H1 (cell line): ENCODE data around the gene CHD3. TPM values are rescaled to one million over a fixed set of nuclear protein-coding genes. Genes with fewer than 3 reads are reported as not detected.

Source experiments
- CTCF ChIA-PET: fragments of 300-600 bp; sonication (Branson Sonifier 250); formaldehyde crosslinking; loops from one replicate; lab custom pipeline; 2021; ENCODE audit not compliant: partially characterized antibody; lab: Charles Lee
- POLR2A ChIA-PET: fragments of 300-600 bp; sonication (Branson Sonifier 250); formaldehyde crosslinking; loops from one replicate; lab custom pipeline; 2021; ENCODE audit warnings: inconsistent platforms; ENCODE audit not compliant: partially characterized antibody; lab: Charles Lee
- DNase-seq, 2 experiments: peaks; one replicate each; pipeline versions ENCODE4 v3.0.0 to v3.0.0-alpha.2; 2010 to 2022; ENCODE audit warnings: low spot score in 2 of 2, low read depth in 1 of 2, mixed read lengths in 1 of 2
- FAIRE-seq: peaks from 2 replicates; lab custom pipeline; 2011; peaks lifted over from hg19 to GRCh38; lab: Jason Lieb, UNC
- H2AFZ ChIP-seq: 2 replicates; pipeline ENCODE4 v1.8.1; 2012; ENCODE audit warnings: low read length, inconsistent platforms
- H2AK5ac ChIP-seq: 2 replicates; pipeline ENCODE4 v1.6.1; 2013; ENCODE audit warnings: low read depth, low read length
- H2BK120ac ChIP-seq: replicated peaks from 2 replicates; pipeline ENCODE3; 2013; ENCODE audit warnings: low read depth, low read length, inconsistent platforms
- H2BK12ac ChIP-seq: 2 replicates; pipeline ENCODE4 v1.6.1; 2013; ENCODE audit warnings: low read depth, low read length
- H2BK15ac ChIP-seq: 2 replicates; pipeline ENCODE4 v1.6.1; 2013; ENCODE audit warnings: low read length
- H2BK20ac ChIP-seq: 2 replicates; pipeline ENCODE4 v1.6.1; 2013; ENCODE audit warnings: low read length
- H2BK5ac ChIP-seq: 2 replicates; pipeline ENCODE4 v1.6.1; 2013; ENCODE audit warnings: low read depth, low read length
- H3K14ac ChIP-seq: 2 replicates; pipeline ENCODE4 v1.6.1; 2013; ENCODE audit warnings: inconsistent platforms; ENCODE audit not compliant: insufficient read length
- H3K18ac ChIP-seq: 2 replicates; pipeline ENCODE4 v1.6.1; 2013; ENCODE audit warnings: low read length; ENCODE audit errors: extremely low read depth
- H3K23ac ChIP-seq: 2 replicates; pipeline ENCODE4 v1.6.1; 2013; ENCODE audit warnings: inconsistent platforms; ENCODE audit not compliant: insufficient read length
- H3K23me2 ChIP-seq: 2 replicates; pipeline ENCODE4 v1.6.1; 2013; ENCODE audit warnings: low read depth, low read length
- H3K27ac ChIP-seq: 2 replicates; pipeline ENCODE4 v1.6.1; 2011; ENCODE audit warnings: low read depth, low read length, inconsistent platforms
- H3K27me3 ChIP-seq, 4 experiments: replicated peaks in 1 of 4; 1 replicate in 1 of 4; 2 replicates in 3 of 4; pipeline versions ENCODE4 v1.6.1 to v1.8.1; 2011 to 2013; ENCODE audit warnings: low read length in 3 of 4, mild to moderate bottlenecking in 3 of 4, inconsistent platforms in 2 of 4, mixed read lengths in 2 of 4, moderate library complexity in 1 of 4; ENCODE audit not compliant: control insufficient read depth in 3 of 4, insufficient read depth in 3 of 4; ENCODE audit errors: extremely low read depth in 1 of 4
- H3K36me3 ChIP-seq, 4 experiments: 2 replicates each; pipeline versions ENCODE4 v1.6.1 to v1.8.1; 2011 to 2013; ENCODE audit warnings: mild to moderate bottlenecking in 4 of 4, low read length in 3 of 4, moderate library complexity in 2 of 4, control low read depth in 1 of 4, inconsistent platforms in 1 of 4; ENCODE audit not compliant: insufficient read depth in 4 of 4, control insufficient read depth in 2 of 4
- H3K4ac ChIP-seq: replicated peaks from 2 replicates; pipeline ENCODE3; 2013; ENCODE audit warnings: low read length, low read depth, mixed read lengths, inconsistent platforms; ENCODE audit not compliant: insufficient read length
- H3K4me1 ChIP-seq, 4 experiments: replicated peaks in 1 of 4; 1 replicate in 1 of 4; 2 replicates in 3 of 4; pipeline versions ENCODE4 v1.6.1 to v1.8.1; 2011 to 2013; ENCODE audit warnings: low read length in 3 of 4, inconsistent platforms in 2 of 4, mixed read lengths in 1 of 4; ENCODE audit not compliant: insufficient read depth in 4 of 4, control insufficient read depth in 3 of 4
- H3K4me2 ChIP-seq, 2 experiments: 2 replicates each; pipeline versions ENCODE4 v1.6.1 to v1.8.1; 2011 to 2013; ENCODE audit warnings: low read depth in 2 of 2, low read length in 2 of 2, control low read depth in 1 of 2, inconsistent platforms in 1 of 2, mild to moderate bottlenecking in 1 of 2; ENCODE audit not compliant: insufficient read depth in 1 of 2
- H3K4me3 ChIP-seq, 4 experiments: fragments of 200-600, 300-600 bp in 1 of 4; sonication (generic), shearing (Covaris generic), sonication (Bioruptor Twin) in 1 of 4; 2 replicates each; pipeline versions ENCODE4 v1.5.1 to v1.8.1; 2011 to 2016; ENCODE audit warnings: low read length in 4 of 4, low read depth in 3 of 4, control low read depth in 2 of 4, inconsistent platforms in 2 of 4, mild to moderate bottlenecking in 2 of 4, mixed read lengths in 1 of 4, moderate library complexity in 1 of 4; ENCODE audit not compliant: insufficient read depth in 2 of 4; ENCODE audit errors: extremely low read depth in 1 of 4
- H3K56ac ChIP-seq: replicated peaks from 2 replicates; pipeline ENCODE3; 2013; ENCODE audit warnings: low read depth, mild to moderate bottlenecking, mixed read lengths, low read length, inconsistent platforms; ENCODE audit not compliant: insufficient read length
- H3K79me1 ChIP-seq: 2 replicates; pipeline ENCODE4 v1.6.1; 2013; ENCODE audit warnings: low read depth, low read length, control low read depth
- H3K79me2 ChIP-seq, 2 experiments: 2 replicates each; pipeline versions ENCODE4 v1.6.1 to v1.8.1; 2012 to 2013; ENCODE audit warnings: low read length in 2 of 2, mild to moderate bottlenecking in 2 of 2, inconsistent platforms in 1 of 2; ENCODE audit not compliant: insufficient read depth in 2 of 2, control insufficient read depth in 1 of 2
- H3K9ac ChIP-seq, 4 experiments: replicated peaks in 1 of 4; 1 replicate in 1 of 4; 2 replicates in 3 of 4; pipeline versions ENCODE4 v1.6.1 to v1.8.1; 2011 to 2013; ENCODE audit warnings: low read depth in 3 of 4, low read length in 3 of 4, control low read depth in 2 of 4, mild to moderate bottlenecking in 2 of 4, moderate library complexity in 2 of 4, inconsistent platforms in 1 of 4; ENCODE audit errors: extremely low read depth in 1 of 4
- H3K9me3 ChIP-seq, 2 experiments: 2 replicates each; pipeline versions ENCODE4 v1.6.1 to v1.8.1; 2012 to 2013; ENCODE audit warnings: mild to moderate bottlenecking in 2 of 2, moderate library complexity in 2 of 2, control low read depth in 1 of 2, inconsistent platforms in 1 of 2, low read depth in 1 of 2, low read length in 1 of 2, mixed read lengths in 1 of 2; ENCODE audit not compliant: insufficient read depth in 2 of 2
- H4K20me1 ChIP-seq, 2 experiments: replicated peaks in 1 of 2; 2 replicates each; pipeline versions ENCODE3 to v1.8.1; 2011 to 2013; ENCODE audit warnings: inconsistent platforms in 2 of 2, low read length in 2 of 2, mild to moderate bottlenecking in 1 of 2; ENCODE audit not compliant: insufficient read depth in 2 of 2, control insufficient read depth in 1 of 2
- H4K5ac ChIP-seq: 2 replicates; pipeline ENCODE4 v1.6.1; 2013; ENCODE audit warnings: low read length, low read depth, mixed read lengths, inconsistent platforms; ENCODE audit not compliant: insufficient read length
- H4K8ac ChIP-seq: 2 replicates; pipeline ENCODE4 v1.8.0; 2013; ENCODE audit warnings: mild to moderate bottlenecking, moderate library complexity, low read length, inconsistent platforms; ENCODE audit not compliant: insufficient read depth; ENCODE audit errors: extremely low read depth
- H4K91ac ChIP-seq: replicated peaks from 2 replicates; pipeline ENCODE3; 2013; ENCODE audit warnings: low read length, mixed read lengths, inconsistent platforms; ENCODE audit not compliant: insufficient read length
- BCL11A ChIP-seq, 2 experiments: IDR thresholded peaks; one replicate each; pipeline ENCODE4 v1.6.1; 2011; ENCODE audit warnings: low read depth in 2 of 2, low read length in 2 of 2, mild to moderate bottlenecking in 2 of 2
- BRCA1 ChIP-seq: IDR thresholded peaks from 2 replicates; pipeline ENCODE4 v1.6.1; 2012; ENCODE audit warnings: low read depth, low read length, improper control_type of control experiment
- FOSL1 ChIP-seq: IDR thresholded peaks from 2 replicates; pipeline ENCODE4 v1.6.1; 2011; ENCODE audit warnings: mild to moderate bottlenecking, low read depth, low read length, moderate library complexity; ENCODE audit not compliant: insufficient read depth
- PHF8 ChIP-seq: fragments of 200-600 bp; sonication (generic); conservative IDR thresholded peaks from 2 replicates; pipeline ENCODE4 v1.7.1; 2012; ENCODE audit warnings: low read depth, mild to moderate bottlenecking, inconsistent platforms, low read length, moderate library complexity
- POU5F1 ChIP-seq: IDR thresholded peaks from 2 replicates; pipeline ENCODE4 v1.6.1; 2011; ENCODE audit warnings: low read depth, mild to moderate bottlenecking, low read length, moderate library complexity
- SP2 ChIP-seq: IDR thresholded peaks from 2 replicates; pipeline ENCODE4 v1.6.1; 2012; ENCODE audit warnings: mild to moderate bottlenecking, low read length, inconsistent platforms
- SRF ChIP-seq: IDR thresholded peaks from 2 replicates; pipeline ENCODE4 v1.6.1; 2011; ENCODE audit warnings: mild to moderate bottlenecking, low read depth, low read length, moderate library complexity
- WGBS, 2 experiments: shearing (Covaris generic) in 1 of 2; methylation state at CpG; one replicate each; pipeline versions ENCODE4 v1.1.6 to v1.1.7; 2013 to 2015; ENCODE audit warnings: low lambda C conversion rate in 2 of 2, mixed read lengths in 2 of 2, inconsistent platforms in 1 of 2, low coverage in 1 of 2, missing lambda C conversion rate in 1 of 2; ENCODE audit not compliant: insufficient replicate concordance in 2 of 2, insufficient coverage in 1 of 2, insufficient read length in 1 of 2; ENCODE audit errors: extremely low coverage in 1 of 2, missing lambda C conversion rate in 1 of 2; 5-methylcytosine and 5-hydroxymethylcytosine counted together
- polyA plus RNA-seq, 7 experiments: library from polyadenylated mRNA; depleted of rRNA in 3 of 7; stranded (reverse) in 5 of 7; unstranded in 2 of 7; fragments of >200 nt in 5 of 7; fragments of 200-250 nt in 2 of 7; gene quantifications; 1 replicate in 5 of 7; 2 replicates in 1 of 7; 4 replicates in 1 of 7; pipeline versions ENCODE4 v1.2.1 to v1.2.3, GENCODE V29; 2011 to 2013; ENCODE audit warnings: missing spikeins in 2 of 7, mixed read lengths in 2 of 7
- total RNA-seq: library from RNA; stranded (reverse); fragmentation: NEBNext Ultra II Directional; extraction: Animal tissue kit (Norgen Biotek cat#: 25700); gene quantifications from 2 replicates; pipeline ENCODE4 v1.2.1, GENCODE V29; 2021
- TF ChIP-seq, protein P1 (sequence below): IDR thresholded peaks from 2 replicates; pipeline ENCODE4 v1.6.1; 2012; ENCODE audit warnings: inconsistent platforms

Gene CHD3
- total and polyA plus RNA-seq, 2 of the 8 experiments (the other 6 are each of a cell fraction or from before 2014, with no cell fraction given) = 12.3 to 12.9 TPM

DNA sequence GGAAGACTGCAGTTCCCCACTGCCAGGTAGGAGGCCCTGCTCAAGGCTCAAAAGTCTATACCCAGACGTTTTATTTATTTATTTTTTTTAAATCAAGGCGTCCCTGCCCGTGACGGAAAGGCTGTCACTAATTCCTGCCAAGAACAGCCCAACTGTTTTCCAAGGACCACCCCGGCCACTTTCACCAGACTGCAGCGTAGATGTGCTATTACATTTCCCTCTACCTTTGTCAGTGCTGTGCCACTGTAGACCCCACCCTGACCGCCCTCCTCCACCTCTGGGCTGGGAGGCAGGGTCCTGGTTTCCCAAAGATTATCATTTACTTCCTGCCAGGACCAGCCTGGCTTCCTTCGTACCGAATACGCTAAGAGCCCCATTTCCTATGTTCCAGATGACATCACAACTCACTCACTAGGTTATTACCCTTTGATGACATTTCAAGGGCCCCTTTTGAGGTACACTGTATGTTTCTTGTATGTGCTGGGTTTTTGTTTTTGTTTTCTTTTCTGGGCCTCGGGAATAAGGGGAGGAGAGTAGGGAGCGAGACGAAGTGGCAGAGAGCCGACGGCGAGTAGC is 33.8 kb downstream of the CHD3 start:
- no peak overlapping the region for H3K14ac ChIP-seq
- no peak overlapping the region for H3K23ac ChIP-seq
- H4K91ac ChIP-seq = no peak overlapping the region
- H2BK120ac ChIP-seq = no peak overlapping the region
- H2AFZ ChIP-seq = peak overlapping the region; percentile 71; the same call in 1 of the 2 replicates
- no peaks in the 10 kb centered on the region for H3K9me3 ChIP-seq
- no peak overlapping the region for H3K56ac ChIP-seq
- no peak overlapping the region for H2BK20ac ChIP-seq
- no peak overlapping the region for H3K27ac ChIP-seq
- no peak overlapping the region for H4K8ac ChIP-seq
- ChIA-PET CTCF (interaction anchor here (1.0 to 2.3 kb wide), 9 partner anchors 10 to 135 kb away, joined by 3 to 10 read pairs (median 4); partner anchors contain the start of gene CNTROB), POLR2A (interaction anchor here (1.0 to 1.7 kb wide), 3 partner anchors 9 to 83 kb away, joined by 3 to 5 read pairs (median 4); partner anchors contain the start of genes CNTROB and TRAPPC1)
- H4K5ac ChIP-seq = no peak overlapping the region
- no peak for FAIRE-seq
- peaks cover 0 to 2% of the 10 kb centered on the region in 2 experiments for H4K20me1 ChIP-seq
- H3K4me2 ChIP-seq = peak overlapping the region; percentile 63 to 69
- WGBS, 2 experiments = 48% methylated on average over 16 of the region's 16 CpGs; no CpG with 5 or more reads in 1 of the 2 experiments
- H2BK5ac ChIP-seq = no peak overlapping the region; the same call in 1 of the 2 replicates
- no peaks in the 10 kb centered on the region for H3K36me3 ChIP-seq
- H3K18ac ChIP-seq = peak overlapping the region; percentile 56; the same call in 1 of the 2 replicates
- peaks cover 3 to 13% (median 5%) of the 10 kb centered on the region in 4 experiments for H3K4me1 ChIP-seq
- H3K27me3 ChIP-seq = peaks cover 6 to 62% (median 50%) of the 10 kb centered on the region in 4 experiments
- H3K79me1 ChIP-seq = no peaks in the 10 kb centered on the region
- TF ChIP-seq, protein P1, sequence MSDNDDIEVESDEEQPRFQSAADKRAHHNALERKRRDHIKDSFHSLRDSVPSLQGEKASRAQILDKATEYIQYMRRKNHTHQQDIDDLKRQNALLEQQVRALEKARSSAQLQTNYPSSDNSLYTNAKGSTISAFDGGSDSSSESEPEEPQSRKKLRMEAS = no peak
- no peak for TF ChIP-seq BRCA1
- no peak for TF ChIP-seq BCL11A (IDR thresholded peaks at IDR 0.05; ENCODE audit: low read depth in 2 of 2, low read length in 2 of 2)
- no peak for TF ChIP-seq FOSL1
- no peak for TF ChIP-seq PHF8
- no peak for TF ChIP-seq SP2
- no peak for TF ChIP-seq SRF
- no peak for TF ChIP-seq POU5F1
- no peak overlapping the region for H2AK5ac ChIP-seq
- H3K4ac ChIP-seq = no peak overlapping the region
- peak overlapping the region; percentile 7 to 53 (median 26); a peak in 5 of 8 replicates for H3K4me3 ChIP-seq
- H2BK15ac ChIP-seq = no peak overlapping the region
- DNase-seq = no peak
- H3K79me2 ChIP-seq = no peaks in the 10 kb centered on the region
- no peak overlapping the region for H2BK12ac ChIP-seq
- H3K9ac ChIP-seq = no peak overlapping the region; a peak in 1 of 7 replicates
- peaks cover 7% of the 10 kb centered on the region; the same call in 1 of the 2 replicates for H3K23me2 ChIP-seq
